ENCODE results near the gene CDH15.
"Not testable (repeated sequence)": the region's sequence is repeated elsewhere in the genome, so short reads cannot be mapped to it uniquely, and the experiment has no call there.

The CDH15 gene

DNA sequence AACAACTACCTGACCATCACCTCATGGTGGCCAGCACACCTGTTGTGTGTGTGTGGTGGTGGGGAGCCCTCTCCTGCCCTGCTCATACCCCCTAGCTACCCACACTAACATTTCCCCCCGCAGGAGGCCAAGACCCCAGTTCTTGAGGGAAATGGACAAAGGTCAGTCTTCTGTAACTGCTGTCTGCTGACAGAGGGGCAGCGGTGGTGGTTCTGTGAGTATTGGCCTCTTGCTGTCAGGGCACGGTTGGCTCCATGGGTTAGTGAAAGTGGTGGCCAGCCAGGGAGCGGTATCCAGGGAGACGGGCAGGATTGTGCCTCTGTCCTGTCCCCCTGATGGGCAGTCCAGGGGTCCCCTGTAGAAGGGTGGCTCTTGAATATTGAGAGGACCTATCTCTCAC is 72.1 kb downstream of the CDH15 start:
- DNase-seq, result no peak

DNA sequence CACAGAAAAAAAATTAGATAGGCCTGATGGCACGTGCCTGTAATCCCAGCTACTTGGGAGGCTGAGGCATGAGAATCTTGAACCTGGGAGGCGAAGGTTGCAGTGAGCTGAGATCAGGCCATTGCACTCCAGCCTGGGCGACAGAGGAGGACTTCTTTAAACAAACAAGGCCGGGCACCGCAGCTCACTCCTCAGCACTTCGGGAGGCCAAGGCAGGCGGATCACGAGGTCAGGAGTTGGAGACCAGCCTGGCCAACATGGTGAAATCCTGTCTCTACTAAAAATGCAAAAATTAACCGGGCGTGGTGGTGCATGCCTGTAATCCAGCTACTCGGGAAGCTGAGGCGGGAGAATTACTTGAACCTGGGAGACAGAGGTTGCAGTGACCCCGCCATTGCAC is 72.7 kb downstream of the CDH15 start:
- DNase-seq, result not testable (repeated sequence)

DNA sequence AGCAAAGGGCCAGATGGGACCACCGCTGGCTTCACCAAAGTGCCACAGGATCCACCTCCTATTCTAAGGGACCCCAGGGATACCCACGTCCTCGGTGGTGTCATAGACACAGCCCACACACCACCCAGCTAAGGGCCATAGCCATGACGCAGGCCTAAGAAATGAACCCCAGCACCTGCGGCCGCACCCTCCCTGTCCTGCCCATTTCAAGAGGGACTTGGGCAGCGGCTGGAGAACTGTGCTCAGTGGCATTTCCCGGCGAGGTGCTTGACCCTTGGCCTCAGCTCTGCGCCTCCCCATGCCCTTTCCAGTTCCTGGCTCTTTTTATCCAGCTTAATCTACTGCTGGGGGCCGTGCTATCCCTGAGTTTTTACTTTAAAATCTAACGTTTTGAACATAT is 73.2 kb downstream of the CDH15 start:
- DNase-seq, result no peak

Data from activated CD4-positive, alpha-beta T cell treated with anti-CD3 and anti-CD28 coated beads, Interleukin-2, Interleukin-6, amounts not matched to agents 100 ng/mL and 50 ng/mL, durations not matched to agents 16 hours and 8 hours (primary cell).